ENCODE data around the gene ETV3.
A peak's percentile ranks its signal among the peaks of the same experiment; 100 is the strongest.
"Not testable (repeated sequence)": the region's sequence is repeated elsewhere in the genome, so short reads cannot be mapped to it uniquely, and the experiment has no call there.

The ETV3 gene
- long read RNA-seq, donor 1, full-length matches to known transcripts, result 1 of 1 reads
- long read RNA-seq, donor 1, partial matches to known transcripts, result 0 of 1 reads
- long read RNA-seq, donor 1, other reads (novel, unspliced or antisense), result 0 of 1 reads
- long read RNA-seq, donor 2, result 0 reads
- long read RNA-seq, donor 3, full-length matches to known transcripts, result 2 of 2 reads
- long read RNA-seq, donor 3, partial matches to known transcripts, result 0 of 2 reads
- long read RNA-seq, donor 3, other reads (novel, unspliced or antisense), result 0 of 2 reads
- long read RNA-seq, donor 4, full-length matches to known transcripts, result 2 of 2 reads
- long read RNA-seq, donor 4, partial matches to known transcripts, result 0 of 2 reads
- long read RNA-seq, donor 4, other reads (novel, unspliced or antisense), result 0 of 2 reads
- long read RNA-seq, donor 5, full-length matches to known transcripts, result 4 of 4 reads
- long read RNA-seq, donor 5, partial matches to known transcripts, result 0 of 4 reads
- long read RNA-seq, donor 5, other reads (novel, unspliced or antisense), result 0 of 4 reads
- long read RNA-seq, donor 6, partial matches to known transcripts, result 13 of 14 reads
- long read RNA-seq, donor 6, other reads (novel, unspliced or antisense), result 0 of 14 reads
- long read RNA-seq, donor 7, full-length matches to known transcripts, result 9 of 9 reads
- long read RNA-seq, donor 7, partial matches to known transcripts, result 0 of 9 reads
- long read RNA-seq, donor 7, other reads (novel, unspliced or antisense), result 0 of 9 reads
- long read RNA-seq, donor 8, full-length matches to known transcripts, result 3 of 3 reads
- long read RNA-seq, donor 8, partial matches to known transcripts, result 0 of 3 reads
- long read RNA-seq, donor 8, other reads (novel, unspliced or antisense), result 0 of 3 reads

DNA sequence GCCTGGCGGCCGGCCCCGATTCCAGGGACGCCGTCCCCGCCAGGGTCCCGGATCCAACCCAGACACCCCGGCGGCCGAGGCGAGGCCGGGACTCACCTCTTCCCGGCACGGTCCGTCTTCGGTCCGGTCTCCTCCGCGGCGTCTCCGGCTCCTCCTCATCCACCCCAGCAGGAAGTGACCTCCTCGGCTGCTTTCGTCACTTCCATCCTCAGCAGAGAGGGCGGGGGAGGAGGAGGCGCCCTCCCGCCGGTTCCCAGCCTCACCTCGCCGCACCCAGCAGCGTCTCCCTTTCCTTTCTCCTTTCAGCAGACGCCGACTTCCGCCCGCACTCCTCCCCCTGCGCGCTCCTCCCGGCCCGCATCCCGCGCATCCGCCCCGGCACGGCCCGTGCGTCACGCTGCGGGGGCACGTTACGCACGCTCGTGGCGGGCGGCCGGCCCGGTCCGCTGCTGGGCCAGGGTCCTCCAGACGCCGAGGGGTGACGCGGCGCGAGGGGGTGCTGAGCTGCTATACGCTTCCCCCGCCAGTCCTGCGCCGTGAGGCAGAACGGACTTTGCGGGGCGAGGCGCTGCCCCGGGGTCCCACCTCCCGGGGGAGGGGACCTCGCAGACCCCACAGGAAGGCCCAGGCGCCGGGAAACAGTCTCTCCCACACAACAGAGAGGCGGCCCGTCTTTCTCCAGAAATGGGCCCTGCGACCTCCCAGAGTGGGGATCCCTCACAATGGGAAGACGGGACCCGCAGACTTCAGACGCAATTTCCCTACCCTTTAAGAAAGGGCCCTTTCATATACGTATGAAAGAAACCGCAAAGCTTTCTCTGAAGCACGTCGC lies at the start of gene ETV3:
Gene ETV3 (minus strand): TSS at position 176 of the 832 bp plus-strand sequence. CDS start 2,043 bp downstream, outside the sequence.
- DNase-seq, result peak; percentile 99

DNA sequence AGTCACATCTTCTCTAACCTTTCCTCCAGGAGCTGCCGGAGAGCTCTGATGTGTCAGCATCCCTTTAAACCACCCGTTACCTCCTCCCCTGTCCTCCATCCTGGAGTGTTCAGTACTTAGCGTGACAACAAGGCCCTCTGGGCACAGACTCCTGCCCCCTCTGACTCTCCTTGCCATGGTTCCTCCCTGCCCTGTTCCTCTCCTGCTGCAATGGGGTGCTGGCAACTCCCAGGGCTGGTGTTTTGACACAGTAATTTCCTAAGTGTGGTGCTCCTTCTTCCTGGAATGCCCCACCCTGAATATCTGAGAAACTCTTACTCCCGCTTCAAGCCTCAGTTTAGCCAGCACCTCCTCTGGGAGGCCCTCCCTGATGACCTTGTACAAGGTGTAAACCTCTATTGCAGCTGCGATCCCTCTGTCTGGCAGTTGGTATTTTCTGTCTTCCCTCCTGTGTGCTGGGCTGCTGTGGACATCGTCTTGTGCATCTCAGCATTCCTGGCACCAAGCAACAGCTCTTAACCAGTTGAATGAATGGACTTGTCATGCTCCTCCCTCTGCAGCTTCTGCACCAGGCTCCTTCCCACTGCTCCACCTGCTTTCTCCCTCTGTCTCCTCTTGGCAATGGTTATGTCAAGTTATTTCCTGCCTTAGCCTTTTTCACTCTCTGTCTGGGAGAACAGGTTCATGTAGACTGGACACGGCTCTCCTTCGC lies 48.2 kb upstream of the ETV3 start:
- no peak for DNase-seq

DNA sequence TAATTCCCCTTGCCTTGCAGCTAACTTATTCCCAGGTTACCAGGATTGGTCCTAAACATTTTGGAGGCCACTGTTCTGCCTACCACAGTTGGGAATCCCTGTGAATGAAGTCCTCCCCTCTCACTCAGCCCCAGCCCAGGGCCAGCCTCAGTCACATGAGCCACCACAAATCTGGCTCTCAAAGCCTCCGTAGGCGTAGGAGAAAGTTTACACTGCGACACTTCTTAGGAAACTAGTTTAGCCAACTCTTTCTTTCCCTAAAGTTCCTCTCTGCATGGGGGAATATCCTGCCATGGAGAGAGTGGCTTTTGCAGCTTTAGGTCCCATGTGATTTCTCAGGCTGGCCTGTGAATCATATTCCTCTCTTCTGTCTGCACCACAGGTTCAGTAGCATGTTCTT lies 45.7 kb upstream of the ETV3 start:
- no peak for DNase-seq

DNA sequence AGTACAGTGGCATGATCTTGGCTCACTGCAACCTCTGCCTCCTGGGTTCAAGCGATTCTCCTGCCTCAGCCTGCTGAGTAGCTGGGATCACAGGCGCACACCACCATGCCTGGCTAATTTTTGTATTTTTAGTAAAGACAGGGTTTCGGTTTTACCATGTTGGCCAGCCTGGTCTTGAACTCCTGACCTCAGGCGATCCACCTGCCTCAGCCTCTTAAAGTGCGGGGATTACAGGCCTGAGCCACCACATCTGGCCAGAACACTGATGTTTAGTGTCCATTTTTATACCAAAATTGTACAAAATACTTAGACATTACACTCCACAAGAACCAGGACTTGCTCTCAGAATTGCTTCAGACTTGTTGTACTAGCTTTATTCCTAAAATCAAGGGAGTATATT lies 44.2 kb upstream of the ETV3 start:
- DNase-seq, result not testable (repeated sequence)

DNA sequence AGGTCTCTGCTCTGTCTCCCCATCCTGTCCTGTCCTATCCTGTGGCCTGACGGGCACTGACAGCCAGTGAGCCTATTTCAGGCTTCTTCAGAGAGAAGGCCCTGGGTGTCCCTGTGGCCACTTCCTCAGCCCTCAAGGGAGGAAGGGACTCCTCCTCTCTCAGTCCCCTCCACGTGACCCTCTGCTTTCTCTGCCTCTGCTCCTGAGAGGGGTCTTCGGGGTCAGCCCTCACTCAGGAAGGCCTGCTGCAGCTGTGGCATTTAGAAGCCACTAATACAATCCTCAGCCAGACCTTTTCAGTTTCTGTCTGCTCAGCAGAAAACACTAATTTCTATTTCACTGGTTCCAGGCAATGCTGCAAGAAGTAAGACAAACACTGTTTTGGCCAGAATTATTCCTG lies 43.6 kb upstream of the ETV3 start:
- DNase-seq, result no peak

DNA sequence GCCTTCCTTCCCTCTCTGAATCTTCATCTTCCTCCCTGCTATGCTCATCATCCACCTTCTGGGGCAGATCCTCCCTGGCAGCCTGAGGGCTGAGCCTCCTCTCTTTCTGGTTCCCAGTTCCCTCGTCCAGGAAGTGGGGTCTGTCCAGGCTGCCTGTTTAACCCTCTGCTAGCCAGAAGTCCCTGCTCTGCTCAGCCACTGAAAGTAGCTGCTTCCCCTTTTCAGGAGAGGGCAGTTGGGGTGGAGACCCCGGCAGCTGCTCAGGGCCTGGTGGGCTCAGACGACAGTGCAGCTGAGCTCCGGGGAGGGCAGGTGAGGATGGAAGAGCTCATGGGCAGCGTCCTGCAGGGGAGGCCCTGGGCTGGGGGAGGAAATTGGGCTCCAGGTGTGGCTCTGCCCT lies 43.1 kb upstream of the ETV3 start:
- DNase-seq, result no peak

DNA sequence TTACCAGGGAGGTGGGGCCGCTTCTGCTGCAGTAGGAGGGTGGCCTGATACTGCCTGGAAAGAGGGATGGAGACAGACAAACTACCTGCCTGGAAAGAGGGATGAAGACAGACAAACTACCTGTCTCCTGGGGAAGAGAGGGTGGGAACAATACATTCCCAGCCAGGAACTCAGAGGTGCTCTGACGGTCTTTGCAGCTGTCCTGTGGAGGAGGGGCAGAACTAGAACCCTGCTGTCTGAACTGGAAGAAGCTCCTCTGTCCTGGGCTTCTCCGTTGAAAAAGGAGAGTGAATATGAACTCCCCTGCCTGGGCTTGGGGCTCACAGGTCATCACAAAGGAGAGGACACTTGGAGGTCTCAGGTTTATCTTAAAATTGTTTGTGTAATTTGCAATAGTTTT lies 40.3 kb upstream of the ETV3 start:
- DNase-seq, result no peak

DNA sequence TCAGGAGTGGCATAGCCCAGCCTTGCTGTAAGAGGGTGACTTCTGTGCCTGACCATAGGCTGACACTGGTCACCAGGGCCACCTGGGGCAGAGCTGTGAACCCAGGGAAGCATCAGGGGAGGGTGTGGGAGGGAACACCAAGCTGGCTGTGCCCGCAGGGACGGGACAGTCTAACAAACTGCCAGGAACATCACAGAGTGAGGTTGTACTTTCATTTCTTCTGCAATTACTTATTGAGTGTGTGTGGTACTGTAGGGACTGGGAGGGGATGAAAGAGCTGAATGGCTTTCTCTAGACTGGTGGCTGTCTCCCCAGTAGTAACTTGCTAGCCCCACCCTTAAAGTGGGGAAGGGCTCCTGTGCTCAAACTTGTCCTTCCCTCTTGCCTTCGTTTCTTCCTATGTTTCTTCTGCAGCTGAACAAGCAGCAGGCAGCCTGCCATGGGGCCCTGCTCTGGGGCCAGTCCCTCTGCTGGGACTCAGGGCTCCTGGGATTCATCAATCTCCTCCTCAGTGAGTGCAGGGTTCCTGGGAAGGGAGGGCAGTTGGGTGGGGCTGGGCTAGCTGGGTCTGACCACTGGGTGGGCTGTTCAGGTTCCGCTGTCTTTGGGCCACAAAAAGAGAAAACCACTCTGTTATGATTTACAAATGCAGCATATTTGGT lies 39.7 kb upstream of the ETV3 start:
- DNase-seq, result no peak

DNA sequence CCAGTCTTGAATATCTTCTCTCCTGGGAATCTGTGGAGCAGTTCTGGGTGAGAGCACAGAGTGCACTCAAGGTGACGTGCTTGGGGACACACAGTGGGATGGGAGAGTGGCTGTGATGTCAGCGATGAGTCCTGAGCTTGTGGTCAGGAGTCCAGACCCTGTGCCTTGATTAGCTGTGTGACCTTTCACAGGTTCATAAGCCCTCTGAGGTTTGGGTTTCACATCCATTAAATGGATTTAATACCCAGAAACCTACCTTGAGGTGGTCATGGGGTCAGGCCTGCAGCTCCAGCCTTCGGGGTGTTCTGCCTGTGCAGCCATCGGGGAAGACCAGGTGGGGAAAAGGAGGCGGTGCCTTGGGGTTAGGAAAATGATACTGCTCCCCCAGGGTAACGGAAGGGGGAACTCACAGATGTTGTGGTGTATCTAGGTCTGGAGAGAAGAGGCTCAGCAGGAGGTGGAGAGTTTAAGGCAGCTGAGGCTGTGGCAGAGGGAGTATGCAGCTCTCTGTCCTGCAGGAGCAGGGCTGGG lies 38.5 kb upstream of the ETV3 start:
- no peak for DNase-seq

DNA sequence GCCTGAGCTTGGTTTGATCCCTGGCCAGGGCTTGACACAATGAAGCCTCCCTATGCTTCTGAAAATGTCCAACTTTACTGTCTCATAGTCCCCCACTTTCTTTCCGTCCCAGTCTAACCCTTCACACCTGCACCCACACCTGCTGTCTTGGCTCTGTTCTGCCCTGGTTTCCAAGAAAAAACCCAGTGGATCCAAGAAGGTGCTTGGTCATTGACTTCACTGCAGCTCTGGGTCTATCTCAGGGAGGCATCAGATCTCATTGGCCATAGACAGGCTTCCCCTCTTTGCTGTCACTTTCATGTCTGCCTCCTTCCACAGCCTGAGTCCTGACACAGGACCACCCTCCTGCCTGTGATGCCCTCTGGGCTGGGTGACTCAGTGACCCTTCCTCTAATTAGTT lies 37.8 kb upstream of the ETV3 start:
- DNase-seq, result no peak

DNA sequence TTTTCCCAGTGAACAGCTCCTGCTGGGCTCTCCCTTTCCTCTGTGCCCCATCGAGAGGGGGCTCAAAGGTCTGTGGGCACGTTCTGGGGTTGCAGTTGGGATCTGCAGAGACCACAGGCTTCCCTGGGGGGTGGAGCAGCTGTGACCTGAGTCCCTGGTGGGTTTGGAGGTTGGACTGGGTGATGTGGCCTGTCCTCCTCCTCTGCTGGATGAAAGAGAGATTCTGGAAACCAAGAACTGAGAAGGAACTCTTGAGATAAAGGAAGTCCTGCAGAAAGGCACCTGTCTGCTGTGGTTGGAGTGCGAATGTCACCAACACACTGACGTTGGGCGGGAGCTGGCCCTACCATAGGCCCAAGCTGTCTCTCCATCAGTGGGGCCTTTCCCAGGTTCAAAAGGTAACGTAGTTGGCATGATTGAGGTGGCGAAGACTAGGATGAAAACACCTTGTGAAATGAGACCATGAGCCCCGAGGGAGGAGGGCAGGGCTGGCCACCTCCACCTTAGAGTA lies 35.8 kb upstream of the ETV3 start:
- DNase-seq, result no peak

DNA sequence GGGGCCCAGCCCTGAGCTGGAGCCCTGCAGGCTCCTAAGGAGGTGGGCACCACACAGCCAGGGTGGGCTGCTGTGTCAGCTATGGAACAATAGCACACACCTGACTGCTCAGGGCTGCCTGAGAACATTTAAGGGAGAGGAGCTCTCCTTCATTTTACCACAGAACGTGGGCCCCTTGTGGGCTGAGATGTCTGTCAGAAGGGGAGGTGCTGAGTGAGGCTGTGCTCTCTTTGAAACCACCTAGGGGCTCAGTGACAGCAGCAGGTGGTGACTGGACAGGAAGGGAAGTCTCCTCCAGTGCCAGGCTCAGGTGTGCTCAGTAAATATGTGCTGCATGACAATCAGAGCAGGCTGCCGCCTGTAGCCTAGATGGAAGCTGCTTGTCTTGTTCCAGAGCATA lies 35.0 kb upstream of the ETV3 start:
- DNase-seq, result not testable (repeated sequence)

DNA sequence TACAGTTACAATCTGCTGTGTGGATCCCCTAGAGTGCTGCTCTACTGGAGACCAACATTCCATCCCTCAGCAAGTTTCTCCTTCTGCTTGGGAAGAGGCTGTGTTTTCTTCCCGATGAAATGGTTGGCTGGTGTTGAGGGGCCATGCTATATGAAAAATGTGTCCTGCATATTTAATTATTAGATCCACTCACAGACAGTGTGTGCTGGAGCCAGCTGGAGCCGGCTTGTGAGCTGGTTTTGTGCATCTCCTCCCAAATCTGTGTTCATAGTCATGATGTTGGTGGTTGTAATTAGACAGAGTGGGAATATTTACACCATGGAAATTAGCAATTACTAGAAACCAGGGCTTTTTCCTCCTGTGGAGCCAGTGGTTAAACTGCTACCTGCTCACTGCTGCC lies 34.4 kb upstream of the ETV3 start:
- not testable (repeated sequence) for DNase-seq

DNA sequence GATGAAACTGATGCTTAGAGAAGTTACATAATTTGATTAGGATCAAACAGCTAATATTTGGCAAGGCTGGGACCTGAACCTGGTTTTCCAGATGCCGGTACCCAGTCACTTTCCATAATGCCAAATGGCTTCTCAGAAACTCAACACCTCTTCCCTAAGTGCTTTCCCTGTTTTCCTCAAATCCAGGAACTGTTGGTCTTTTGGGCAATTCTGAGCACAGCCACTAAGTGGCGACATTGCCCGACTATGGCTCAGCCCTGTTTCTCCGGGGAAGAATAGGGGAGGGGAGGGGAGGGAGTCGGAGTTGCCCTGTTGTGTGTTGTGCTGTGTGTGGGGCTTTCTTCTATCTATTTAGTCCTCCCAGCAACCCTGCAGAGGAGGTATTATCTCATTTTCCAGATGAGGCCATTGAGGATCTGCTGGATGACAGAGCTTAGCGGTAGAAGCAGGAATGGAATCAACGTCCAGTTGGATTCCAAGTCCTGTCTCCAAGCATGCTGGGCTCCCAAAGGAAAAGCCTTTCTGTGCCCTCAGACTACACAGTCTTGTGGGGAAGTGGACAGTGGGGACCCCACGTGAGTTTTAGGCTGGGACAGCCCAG lies 33.8 kb upstream of the ETV3 start:
- not testable (repeated sequence) for DNase-seq

DNA sequence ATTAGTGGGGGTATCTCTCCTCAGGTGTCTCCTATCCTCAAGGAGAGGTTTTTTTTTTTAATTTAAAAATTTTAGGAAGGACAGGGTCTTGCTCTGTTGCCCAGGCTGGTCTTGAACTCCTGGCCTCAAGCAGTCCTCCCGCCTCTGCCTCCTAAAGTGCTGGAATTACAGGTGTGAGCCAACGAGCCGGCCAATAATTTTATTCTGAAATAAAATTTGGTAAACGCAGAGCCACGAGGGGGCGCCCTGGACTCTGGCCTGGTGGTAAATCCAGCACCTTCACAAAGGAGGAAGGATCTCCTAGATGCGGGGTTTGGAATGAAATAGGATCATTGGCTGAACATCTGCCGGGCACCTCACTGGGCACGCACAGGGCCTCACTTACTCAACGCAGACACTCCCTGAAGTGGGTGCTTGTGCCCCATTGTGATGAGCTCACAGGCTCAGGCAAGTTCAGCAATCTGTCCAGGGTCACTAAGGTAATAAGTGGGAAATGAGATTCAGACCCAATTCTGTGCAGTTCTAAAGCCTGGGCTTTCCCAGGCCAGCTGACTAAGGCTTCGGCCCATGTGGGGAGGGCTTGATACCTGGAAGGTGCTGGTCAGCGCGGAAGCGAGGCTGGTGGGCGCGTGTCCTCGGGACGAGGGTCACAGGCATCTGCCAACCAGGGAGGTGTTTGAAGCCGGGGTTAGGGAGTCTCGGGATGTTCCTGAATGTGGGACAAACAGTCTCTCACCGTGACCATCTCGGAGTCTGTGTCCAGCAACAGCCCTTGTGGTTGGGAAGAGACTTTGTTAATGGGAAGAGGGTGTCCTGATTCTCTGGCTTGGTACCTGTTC lies 32.7 kb upstream of the ETV3 start:
- no peak for DNase-seq

DNA sequence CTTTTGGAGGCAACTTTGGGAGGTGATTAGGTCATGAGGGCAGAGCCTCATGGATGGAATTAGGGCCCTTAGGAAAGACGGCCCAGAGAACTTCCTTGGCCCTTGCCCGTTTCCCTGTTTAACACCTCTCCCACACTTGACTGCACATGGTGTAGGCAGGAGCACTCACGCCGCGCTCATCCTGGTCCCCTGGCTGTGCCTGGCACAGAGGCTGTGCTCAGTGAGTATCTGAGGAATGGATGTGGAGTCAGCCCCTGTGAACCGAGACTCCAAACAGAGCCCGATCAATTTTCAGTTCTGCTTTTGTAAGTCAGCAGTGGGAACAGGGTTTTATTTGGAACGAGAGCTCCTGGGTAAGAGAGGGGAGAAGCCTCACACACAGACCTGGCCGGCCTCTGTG lies 29.8 kb upstream of the ETV3 start:
- DNase-seq, result no peak

DNA sequence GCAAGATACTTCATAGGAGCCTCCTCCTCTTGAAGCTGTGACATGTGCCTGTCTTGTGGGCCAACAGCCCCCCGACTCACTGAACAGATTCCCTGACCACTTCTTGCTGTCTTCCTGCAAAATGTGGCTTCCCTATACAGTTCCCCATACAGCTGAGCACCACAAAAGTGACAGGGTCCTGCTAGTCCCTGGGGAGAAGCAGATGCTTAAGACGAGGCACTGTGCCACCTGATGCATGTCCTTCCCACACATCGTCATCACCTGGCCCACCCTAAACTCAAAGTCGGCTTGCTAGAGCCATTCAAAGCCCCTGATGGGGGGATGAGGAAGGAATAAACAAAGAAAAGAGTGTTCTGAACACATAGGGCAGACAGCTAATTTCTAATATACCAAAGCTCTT lies 29.2 kb upstream of the ETV3 start:
- no peak for DNase-seq

DNA sequence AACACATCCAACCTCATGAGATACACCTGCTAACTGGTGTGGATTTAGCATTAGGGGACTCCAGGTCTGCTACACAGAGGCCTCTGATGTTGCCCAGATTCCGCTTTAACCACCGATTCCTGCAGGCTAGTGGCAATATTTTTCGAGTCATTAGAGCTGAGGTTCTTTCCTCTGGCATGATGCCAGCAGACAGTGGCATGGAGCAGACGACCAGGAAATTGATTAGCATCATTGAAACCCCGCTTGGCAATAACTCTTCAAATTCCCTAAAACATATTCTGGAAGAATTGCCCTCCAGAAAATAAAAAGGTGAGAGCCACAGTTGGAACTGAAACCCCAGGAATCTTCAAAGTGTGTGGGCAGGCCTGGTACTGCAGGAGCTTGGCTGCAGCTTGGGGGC lies 28.4 kb upstream of the ETV3 start:
- no peak for DNase-seq

All from right kidney (tissue), 9 donors.